Pulmonary artery endothelial cell (primary cell): Measurements from ENCODE around the gene PDCD11. TPM values are rescaled to one million over a fixed set of nuclear protein-coding genes. Genes with fewer than 3 reads are reported as not detected.

ENCODE experiments used
- DNase-seq: peaks from one replicate; pipeline ENCODE4 v3.0.0-alpha.2; 2011; ENCODE audit warnings: low read depth, low spot score
- total RNA-seq: library from RNA; depleted of rRNA; stranded (reverse); fragments of >200 nt; gene quantifications from 2 replicates; pipeline ENCODE4 v1.2.3, GENCODE V29; 2014

PDCD11 gene
- total RNA-seq, 1 donor from 2014 or later: 53.0 TPM

- no peak for DNase-seq
These were observed 54.8 kb downstream of the PDCD11 start for GRCh38 chr10:103451091-103451813.

GRCh38 chr10:103451831-103452505 lies 55.5 kb downstream of the PDCD11 start, which contains the start of gene CALHM2:
CALHM2 (minus strand) TSS chr10:103452370; CDS start chr10:103449941, 2,429 bp downstream.
- DNase-seq: no peak

- DNase-seq: no peak
These were observed 56.2 kb downstream of the PDCD11 start for GRCh38 chr10:103452506-103453230.

GRCh38 chr10:103454026-103454425 lies 57.6 kb downstream of the PDCD11 start:
- DNase-seq: no peak

- DNase-seq: no peak
These were observed 58.8 kb downstream of the PDCD11 start for GRCh38 chr10:103455235-103455634.

- DNase-seq: no peak
These were observed 59.7 kb downstream of the PDCD11 start for GRCh38 chr10:103456074-103456660.

GRCh38 chr10:103457176-103457712 lies 60.8 kb downstream of the PDCD11 start:
- DNase-seq: no peak

GRCh38 chr10:103457896-103458583 lies 61.6 kb downstream of the PDCD11 start:
- DNase-seq: no peak

- DNase-seq: no peak
These were observed 62.3 kb downstream of the PDCD11 start, which contains the start of gene CALHM1 for GRCh38 chr10:103458720-103459119. CALHM1 (minus strand) TSS chr10:103458900; CDS start chr10:103458751, 149 bp downstream.

- DNase-seq: no peak
These were observed 63.2 kb downstream of the PDCD11 start for GRCh38 chr10:103459615-103460014.

- DNase-seq: no peak
These were observed 67.1 kb downstream of the PDCD11 start for GRCh38 chr10:103463499-103463898.

GRCh38 chr10:103465411-103466179 lies 69.2 kb downstream of the PDCD11 start:
- no peak for DNase-seq

- no peak for DNase-seq
These were observed 70.3 kb downstream of the PDCD11 start for GRCh38 chr10:103466734-103467133.

GRCh38 chr10:103467406-103467805 lies 71.0 kb downstream of the PDCD11 start:
- no peak for DNase-seq

- DNase-seq: no peak
These were observed 72.8 kb downstream of the PDCD11 start for GRCh38 chr10:103469201-103469600.

- no peak for DNase-seq
These were observed 74.6 kb downstream of the PDCD11 start for GRCh38 chr10:103470761-103471653.

GRCh38 chr10:103472005-103472404 lies 75.6 kb downstream of the PDCD11 start:
- no peak for DNase-seq

- no peak for DNase-seq
These were observed 76.8 kb downstream of the PDCD11 start for GRCh38 chr10:103473261-103473671.

GRCh38 chr10:103474077-103474476 lies 77.7 kb downstream of the PDCD11 start:
- no peak for DNase-seq
